Activated CD4-positive, alpha-beta memory T cell treated with anti-CD3 and anti-CD28 coated beads, Interleukin-2, amount 10 ng/mL, durations not matched to agents 7 days and 5 days (primary cell): ENCODE data around the gene PLLP. TPM values are rescaled to one million over a fixed set of nuclear protein-coding genes. Genes with fewer than 3 reads are reported as not detected.
"Not testable (repeated sequence)": the region's sequence is repeated elsewhere in the genome, so short reads cannot be mapped to it uniquely, and the experiment has no call there.

ENCODE experiments used
- CTCF ChIA-PET: fragments of 350-600 bp; sonication (Branson Sonifier 250); formaldehyde crosslinking; loops from one replicate; lab custom pipeline; 2021; ENCODE audit warnings: antibody characterized with exemption, inconsistent platforms; lab: Charles Lee
- POLR2A ChIA-PET: fragments of 350-600 bp; sonication (Branson Sonifier 250); formaldehyde crosslinking; loops from one replicate; lab custom pipeline; 2021; ENCODE audit warnings: antibody characterized with exemption; lab: Charles Lee
- DNase-seq: peaks from one replicate; pipeline ENCODE4 v3.0.0-alpha.2; 2020
- H3K27ac Mint-ChIP-seq: one replicate; pipeline ENCODE4 v1.8.0; 2021; ENCODE audit warnings: mild to moderate bottlenecking, mixed read lengths
- H3K27me3 Mint-ChIP-seq: one replicate; pipeline ENCODE4 v1.8.0; 2021; ENCODE audit warnings: mixed read lengths
- H3K36me3 Mint-ChIP-seq: one replicate; pipeline ENCODE4 v1.8.0; 2021; ENCODE audit warnings: low read depth, mixed read lengths
- H3K4me1 Mint-ChIP-seq: one replicate; pipeline ENCODE4 v1.8.0; 2021; ENCODE audit warnings: mixed read lengths
- H3K4me3 Mint-ChIP-seq: one replicate; pipeline ENCODE4 v1.8.0; 2021; ENCODE audit warnings: mild to moderate bottlenecking, mixed read lengths
- H3K9me3 Mint-ChIP-seq: one replicate; pipeline ENCODE4 v1.8.0; 2021; ENCODE audit warnings: mixed read lengths
- total RNA-seq, 2 experiments: library from RNA; stranded (reverse); gene quantifications; one replicate each; pipeline ENCODE4 v1.2.3, GENCODE V29; 2021

Gene PLLP
- total RNA-seq, 2 experiments from 2014 or later: 0.18 TPM; not detected in 1

DNA sequence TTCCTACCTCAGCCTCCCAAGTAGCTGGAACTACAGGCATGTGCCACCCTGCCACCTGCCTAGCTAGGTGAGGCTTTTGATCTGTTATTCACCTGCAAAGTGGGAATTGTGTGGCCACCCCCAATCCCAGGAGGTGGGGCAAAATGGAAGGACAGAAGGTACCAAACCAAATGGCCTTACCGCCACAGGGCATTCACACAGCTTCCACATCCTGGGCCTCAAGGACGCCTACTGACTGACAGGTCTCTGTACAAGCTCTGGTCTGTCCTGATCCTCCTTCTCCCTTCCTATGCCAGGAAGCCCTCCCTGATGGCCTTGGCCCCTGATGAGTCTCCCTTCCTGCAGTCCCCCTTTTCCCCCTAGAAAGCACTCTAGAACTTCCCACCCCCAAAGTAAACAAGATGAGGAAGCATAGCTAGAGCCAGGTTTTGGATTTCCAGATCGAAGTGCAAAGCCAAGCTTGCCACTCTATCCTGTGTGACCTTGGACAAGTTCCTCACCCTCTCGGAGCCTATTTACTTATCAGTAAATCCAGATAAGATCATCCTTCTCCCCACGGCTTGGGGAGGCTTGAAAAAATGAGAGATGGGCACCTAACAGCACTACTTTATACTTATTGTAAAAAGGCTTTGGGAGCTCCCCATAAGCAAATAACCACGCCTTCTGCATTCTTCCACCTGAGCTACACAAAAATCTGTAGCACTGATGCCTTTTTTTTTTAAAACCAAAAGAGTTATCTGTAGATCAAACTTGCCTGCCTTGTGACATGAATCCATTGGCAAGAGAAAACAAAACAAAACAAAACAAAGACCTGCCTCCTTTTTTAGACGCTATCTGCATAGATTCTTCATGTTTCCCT, 4.5 kb downstream of the PLLP start:
- no peaks in the 10 kb centered on the region for H3K36me3 Mint-ChIP-seq
- H3K4me3 Mint-ChIP-seq: no peak overlapping the region
- no peak overlapping the region for H3K27ac Mint-ChIP-seq
- peaks cover 28% of the 10 kb centered on the region for H3K27me3 Mint-ChIP-seq
- H3K4me1 Mint-ChIP-seq: peaks cover 51% of the 10 kb centered on the region
- no peak for DNase-seq
- ChIA-PET POLR2A (interaction anchor here (0.7 to 2.4 kb wide), 4 partner anchors 19 to 167 kb away, joined by 3 to 10 read pairs (median 5); partner anchors contain the start of genes CIAPIN1, COQ9 and PSME3IP1), CTCF (interaction anchor here (1.2 kb wide), 2 partner anchors 10 to 20 kb away, joined by 3 to 4 read pairs; no protein-coding TSS in a partner anchor)
- no peaks in the 10 kb centered on the region for H3K9me3 Mint-ChIP-seq

- Mint-ChIP-seq H3K27me3 (peaks cover 19% of the 10 kb centered on the region), H3K9me3 (no peaks in the 10 kb centered on the region), H3K4me1 (peaks cover 48% of the 10 kb centered on the region), H3K4me3 (no peak overlapping the region), H3K36me3 (no peaks in the 10 kb centered on the region), H3K27ac (no peak overlapping the region)
- POLR2A ChIA-PET: interaction anchor here (1.4 to 1.6 kb wide), 2 partner anchors 12 to 33 kb away, joined by 4 to 5 read pairs; partner anchors contain the start of gene ARL2BP
- no peak for DNase-seq
- CTCF ChIA-PET: interaction anchor here (2.1 to 2.2 kb wide), 2 partner anchors 21 to 138 kb away, joined by 5 to 11 read pairs; no protein-coding TSS in a partner anchor
Measured at GRCh38 chr16:57278494-57278893, 6.0 kb downstream of the PLLP start.

- Mint-ChIP-seq H3K27me3 (peaks cover 10% of the 10 kb centered on the region), H3K36me3 (no peaks in the 10 kb centered on the region), H3K4me1 (peaks cover 48% of the 10 kb centered on the region), H3K4me3 (no peak overlapping the region), H3K9me3 (no peaks in the 10 kb centered on the region), H3K27ac (no peak overlapping the region)
- CTCF ChIA-PET: interaction anchor here (2.1 to 2.2 kb wide), 2 partner anchors 22 to 139 kb away, joined by 5 to 11 read pairs; no protein-coding TSS in a partner anchor
- POLR2A ChIA-PET: interaction anchor here (0.7 to 1.6 kb wide), 8 partner anchors 11 to 139 kb away, joined by 3 to 5 read pairs (median 3); partner anchors contain the start of genes ARL2BP and PSME3IP1
- DNase-seq: peak; percentile 82
Measured at GRCh38 chr16:57277586-57277985, 6.9 kb downstream of the PLLP start.

DNA sequence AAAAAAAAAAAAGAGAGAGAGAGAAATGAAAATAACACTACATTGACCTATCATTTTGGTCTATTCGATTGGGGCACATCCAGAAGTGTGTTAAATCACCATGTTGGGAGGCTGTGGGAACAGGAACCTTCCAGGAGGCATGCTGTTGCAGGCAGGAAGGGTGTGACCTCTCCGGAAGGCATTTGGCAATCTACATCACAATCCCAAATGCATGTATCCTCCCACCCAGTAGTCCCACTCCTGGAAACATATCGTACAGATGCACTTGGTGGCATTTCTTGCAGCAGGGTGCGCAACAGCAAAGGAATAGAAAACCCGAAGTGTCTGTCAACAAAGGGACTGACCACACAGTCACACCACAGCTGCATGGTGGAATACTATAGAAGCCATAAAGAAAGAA, 7.9 kb downstream of the PLLP start:
- peaks cover 48% of the 10 kb centered on the region for H3K4me1 Mint-ChIP-seq
- POLR2A ChIA-PET: no interaction called here
- H3K4me3 Mint-ChIP-seq: no peak overlapping the region
- H3K27me3 Mint-ChIP-seq: peaks cover 4% of the 10 kb centered on the region
- H3K36me3 Mint-ChIP-seq: no peaks in the 10 kb centered on the region
- CTCF ChIA-PET: interaction anchor here (0.7 to 1.0 kb wide), 2 partner anchors 24 to 361 kb away, joined by 3 read pairs; no protein-coding TSS in a partner anchor
- no peak overlapping the region for H3K27ac Mint-ChIP-seq
- no peak for DNase-seq
- H3K9me3 Mint-ChIP-seq: no peaks in the 10 kb centered on the region

DNA sequence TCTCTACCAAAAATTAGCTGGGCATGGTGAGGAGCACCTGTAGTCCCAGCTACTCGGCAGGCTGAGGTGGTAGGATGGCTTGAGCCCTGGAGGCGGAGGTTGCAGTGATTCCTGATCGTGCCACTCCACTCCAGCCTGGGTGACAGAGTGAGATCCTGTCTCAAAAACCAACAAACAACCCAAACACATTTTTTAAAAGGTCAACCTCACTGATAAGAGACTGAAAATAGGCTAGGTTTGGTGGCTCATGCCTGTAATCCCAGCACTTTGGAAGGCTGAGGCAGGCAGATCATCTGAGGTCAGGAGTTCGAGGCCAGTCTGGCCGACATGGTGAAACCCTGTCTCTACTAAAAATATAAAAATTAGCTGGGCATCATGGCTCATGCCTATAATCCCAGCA, 8.5 kb downstream of the PLLP start:
- ChIA-PET POLR2A (interaction anchor here (1.2 kb wide), 1 partner anchor 31 kb away, joined by 6 read pairs; the partner anchor contains the start of gene ARL2BP), CTCF (interaction anchor here (0.7 to 1.0 kb wide), 2 partner anchors 24 to 361 kb away, joined by 3 read pairs; no protein-coding TSS in a partner anchor)
- H3K36me3 Mint-ChIP-seq, H3K9me3 Mint-ChIP-seq, H3K27me3 Mint-ChIP-seq, H3K4me3 Mint-ChIP-seq, H3K27ac Mint-ChIP-seq, DNase-seq: not testable (repeated sequence)
- H3K4me1 Mint-ChIP-seq: peaks cover 48% of the 10 kb centered on the region

- no peak overlapping the region for H3K4me3 Mint-ChIP-seq
Measured at GRCh38 chr16:57273826-57274225, 10.6 kb downstream of the PLLP start.

GRCh38 chr16:57273359-57273758, 11.1 kb downstream of the PLLP start:
- no peak for DNase-seq
- CTCF ChIA-PET: no interaction called here
- H3K9me3 Mint-ChIP-seq: no peaks in the 10 kb centered on the region

More at GRCh38 chr16:57273826-57274225, 10.6 kb downstream of the PLLP start:
- POLR2A ChIA-PET: no interaction called here
- Mint-ChIP-seq H3K36me3 (no peaks in the 10 kb centered on the region), H3K4me1 (peaks cover 36% of the 10 kb centered on the region), H3K27me3 (no peaks in the 10 kb centered on the region), H3K27ac (no peak overlapping the region), H3K9me3 (no peaks in the 10 kb centered on the region)
- DNase-seq: no peak
- CTCF ChIA-PET: no interaction called here

DNA sequence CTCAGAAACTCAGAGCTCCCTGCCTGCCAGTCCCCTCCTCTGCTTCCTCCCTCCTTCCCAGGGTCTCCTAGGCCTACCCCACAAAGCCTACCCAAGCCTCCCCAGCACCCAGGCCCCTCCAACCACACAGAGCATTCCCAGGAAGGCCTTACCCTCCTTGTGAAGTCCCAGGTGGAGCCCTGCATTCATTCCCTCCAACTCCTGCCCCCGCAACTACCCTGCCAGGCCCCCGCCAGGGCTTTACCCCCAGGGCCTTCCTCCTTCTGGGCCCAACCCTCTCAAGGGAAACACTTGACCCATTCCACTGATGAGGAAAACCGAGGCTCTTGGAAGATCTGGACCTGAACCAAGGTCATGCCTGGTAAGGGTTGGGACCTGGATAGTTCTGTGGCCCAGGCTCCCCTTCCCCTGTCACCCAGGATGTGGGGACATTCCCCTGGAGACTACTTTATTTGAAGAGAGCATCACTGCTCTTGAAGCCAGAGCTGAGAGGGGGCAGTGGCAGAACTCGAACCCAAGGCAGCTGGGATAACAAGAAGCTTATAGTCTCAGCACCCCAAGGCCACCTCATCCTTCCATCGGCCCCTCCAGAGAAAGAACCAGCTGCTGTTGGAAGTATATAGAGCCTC, 12.5 kb downstream of the PLLP start:
- no peak for DNase-seq
- H3K27ac Mint-ChIP-seq: no peak overlapping the region
- peaks cover 27% of the 10 kb centered on the region for H3K4me1 Mint-ChIP-seq
- H3K4me3 Mint-ChIP-seq: no peak overlapping the region
- CTCF ChIA-PET: no interaction called here
- H3K9me3 Mint-ChIP-seq: no peaks in the 10 kb centered on the region
- H3K36me3 Mint-ChIP-seq: no peaks in the 10 kb centered on the region
- POLR2A ChIA-PET: no interaction called here
- H3K27me3 Mint-ChIP-seq: no peaks in the 10 kb centered on the region

More at GRCh38 chr16:57273359-57273758, 11.1 kb downstream of the PLLP start:
- POLR2A ChIA-PET: no interaction called here
- Mint-ChIP-seq H3K4me3 (no peak overlapping the region), H3K36me3 (no peaks in the 10 kb centered on the region), H3K4me1 (peaks cover 32% of the 10 kb centered on the region), H3K27ac (no peak overlapping the region), H3K27me3 (no peaks in the 10 kb centered on the region)

- Mint-ChIP-seq H3K4me3 (no peak overlapping the region), H3K27ac (no peak overlapping the region), H3K9me3 (no peaks in the 10 kb centered on the region), H3K36me3 (no peaks in the 10 kb centered on the region), H3K4me1 (peaks cover 30% of the 10 kb centered on the region), H3K27me3 (no peaks in the 10 kb centered on the region)
- CTCF ChIA-PET: no interaction called here
- no peak for DNase-seq
- POLR2A ChIA-PET: no interaction called here
Measured at GRCh38 chr16:57271063-57271345, 13.5 kb downstream of the PLLP start.

- Mint-ChIP-seq H3K4me1 (peaks cover 31% of the 10 kb centered on the region), H3K27ac (no peak overlapping the region), H3K36me3 (no peaks in the 10 kb centered on the region), H3K9me3 (no peaks in the 10 kb centered on the region), H3K27me3 (no peaks in the 10 kb centered on the region), H3K4me3 (no peak overlapping the region)
- DNase-seq: no peak
- ChIA-PET POLR2A (no interaction called here), CTCF (no interaction called here)
Measured at GRCh38 chr16:57270221-57271062, 14.0 kb downstream of the PLLP start.

- DNase-seq: no peak
- Mint-ChIP-seq H3K4me1 (peaks cover 25% of the 10 kb centered on the region), H3K27me3 (no peaks in the 10 kb centered on the region), H3K36me3 (no peaks in the 10 kb centered on the region), H3K4me3 (no peak overlapping the region), H3K27ac (no peak overlapping the region), H3K9me3 (no peaks in the 10 kb centered on the region)
- CTCF ChIA-PET: no interaction called here
- POLR2A ChIA-PET: no interaction called here
Measured at GRCh38 chr16:57268804-57269800, 15.4 kb downstream of the PLLP start.
